Peyer's patch (tissue), 4 donors: ENCODE data around the gene IFNA17.
"Not testable (repeated sequence)": the region's sequence is repeated elsewhere in the genome, so short reads cannot be mapped to it uniquely, and the experiment has no call there.

Experiments
- POLR2A ChIP-seq, 2 donors: fragments of 450-650 bp; IDR thresholded peaks; one replicate each; pipeline ENCODE4 v1.5.1; 2017; ENCODE audit warnings: antibody characterized with exemption in 2 of 2, mild to moderate bottlenecking in 2 of 2, moderate library complexity in 2 of 2
- TF ChIP-seq, protein P1 (sequence below), 6 experiments: fragments of 450-650 bp in 4 of 6; fragments of 200-600 bp in 2 of 6; sonication (generic) in 1 of 6; IDR thresholded peaks; one replicate each; pipeline ENCODE4 v1.5.1; 2017 to 2019; ENCODE audit warnings: antibody characterized with exemption in 6 of 6, mild to moderate bottlenecking in 3 of 6, moderate library complexity in 1 of 6

DNA sequence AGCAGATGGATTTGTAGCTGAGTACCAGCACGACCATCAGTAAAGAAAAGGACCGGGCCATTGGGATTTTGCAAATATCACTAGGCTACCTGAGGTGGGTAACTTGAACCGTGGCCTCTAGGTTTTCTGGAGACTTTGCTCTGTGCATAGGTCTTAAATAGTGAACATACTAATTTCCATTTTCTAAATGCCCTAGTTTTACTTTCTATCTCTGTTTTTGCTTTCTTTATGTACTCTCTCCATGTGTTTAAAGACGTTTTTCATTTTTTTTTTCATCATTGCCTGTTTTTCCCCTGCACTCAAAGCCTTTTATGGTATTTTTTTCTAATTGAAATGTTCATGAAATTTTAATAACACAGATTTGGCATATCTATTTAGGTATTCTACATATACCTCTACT, 25.9 kb downstream of the IFNA17 start, which contains the start of gene IFNA7:
- TF ChIP-seq, protein P1, sequence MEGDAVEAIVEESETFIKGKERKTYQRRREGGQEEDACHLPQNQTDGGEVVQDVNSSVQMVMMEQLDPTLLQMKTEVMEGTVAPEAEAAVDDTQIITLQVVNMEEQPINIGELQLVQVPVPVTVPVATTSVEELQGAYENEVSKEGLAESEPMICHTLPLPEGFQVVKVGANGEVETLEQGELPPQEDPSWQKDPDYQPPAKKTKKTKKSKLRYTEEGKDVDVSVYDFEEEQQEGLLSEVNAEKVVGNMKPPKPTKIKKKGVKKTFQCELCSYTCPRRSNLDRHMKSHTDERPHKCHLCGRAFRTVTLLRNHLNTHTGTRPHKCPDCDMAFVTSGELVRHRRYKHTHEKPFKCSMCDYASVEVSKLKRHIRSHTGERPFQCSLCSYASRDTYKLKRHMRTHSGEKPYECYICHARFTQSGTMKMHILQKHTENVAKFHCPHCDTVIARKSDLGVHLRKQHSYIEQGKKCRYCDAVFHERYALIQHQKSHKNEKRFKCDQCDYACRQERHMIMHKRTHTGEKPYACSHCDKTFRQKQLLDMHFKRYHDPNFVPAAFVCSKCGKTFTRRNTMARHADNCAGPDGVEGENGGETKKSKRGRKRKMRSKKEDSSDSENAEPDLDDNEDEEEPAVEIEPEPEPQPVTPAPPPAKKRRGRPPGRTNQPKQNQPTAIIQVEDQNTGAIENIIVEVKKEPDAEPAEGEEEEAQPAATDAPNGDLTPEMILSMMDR (IDR thresholded peaks at IDR 0.05): not testable (repeated sequence)
- not testable (repeated sequence) for TF ChIP-seq POLR2A (IDR thresholded peaks at IDR 0.05)
